Liver (tissue), 3 donors: Measurements from ENCODE around the gene DPH5.

Experiments
- EGR1 ChIP-seq, 2 donors: IDR thresholded peaks; 2 replicates each; pipeline ENCODE4 v1.6.1; 2016 to 2018; ENCODE audit warnings: antibody characterized with exemption in 2 of 2, low read depth in 2 of 2
- GABPA ChIP-seq, 2 donors: IDR thresholded peaks in 1 of 2; conservative IDR thresholded peaks in 1 of 2; 2 replicates each; pipeline ENCODE4 v1.6.1; 2016; ENCODE audit warnings: antibody characterized with exemption in 2 of 2, mild to moderate bottlenecking in 1 of 2, moderate library complexity in 1 of 2
- HNF4G ChIP-seq: IDR thresholded peaks from 2 replicates; pipeline ENCODE4 v1.6.1; 2016; ENCODE audit warnings: antibody characterized with exemption
- RAD21 ChIP-seq, 2 donors: IDR thresholded peaks; 2 replicates each; pipeline ENCODE4 v1.6.1; 2016; ENCODE audit warnings: antibody characterized with exemption in 2 of 2, mild to moderate bottlenecking in 2 of 2
- REST ChIP-seq: IDR thresholded peaks from 2 replicates; pipeline ENCODE4 v1.6.1; 2016; ENCODE audit warnings: antibody characterized with exemption, mild to moderate bottlenecking
- RXRA ChIP-seq, 2 donors: IDR thresholded peaks; 2 replicates each; pipeline ENCODE4 v1.6.1; 2017 to 2018; ENCODE audit warnings: antibody characterized with exemption in 2 of 2, mild to moderate bottlenecking in 1 of 2
- SP1 ChIP-seq: IDR thresholded peaks from 2 replicates; pipeline ENCODE4 v1.6.1; 2018; ENCODE audit warnings: antibody characterized with exemption, mild to moderate bottlenecking
- TAF1 ChIP-seq: conservative IDR thresholded peaks from 2 replicates; pipeline ENCODE4 v1.6.1; 2016; ENCODE audit warnings: antibody characterized with exemption, mild to moderate bottlenecking
- YY1 ChIP-seq: IDR thresholded peaks from 2 replicates; pipeline ENCODE4 v1.6.1; 2016; ENCODE audit warnings: antibody characterized with exemption, mild to moderate bottlenecking
- TF ChIP-seq, protein P1 (sequence below): fragments of 150-350 bp; IDR thresholded peaks from 2 replicates; pipeline ENCODE4 v1.5.1; 2017; ENCODE audit warnings: improper control_type of control experiment, low read depth, low read length; ENCODE audit not compliant: missing input control
- TF ChIP-seq, protein P2 (sequence below): IDR thresholded peaks from 2 replicates; pipeline ENCODE4 v1.6.1; 2016; ENCODE audit warnings: antibody characterized with exemption
- TF ChIP-seq, protein P3 (sequence below): IDR thresholded peaks from 2 replicates; pipeline ENCODE4 v1.6.1; 2016; ENCODE audit warnings: antibody characterized with exemption
- donor health status: healthy.
- donor health status: healthy.

DNA sequence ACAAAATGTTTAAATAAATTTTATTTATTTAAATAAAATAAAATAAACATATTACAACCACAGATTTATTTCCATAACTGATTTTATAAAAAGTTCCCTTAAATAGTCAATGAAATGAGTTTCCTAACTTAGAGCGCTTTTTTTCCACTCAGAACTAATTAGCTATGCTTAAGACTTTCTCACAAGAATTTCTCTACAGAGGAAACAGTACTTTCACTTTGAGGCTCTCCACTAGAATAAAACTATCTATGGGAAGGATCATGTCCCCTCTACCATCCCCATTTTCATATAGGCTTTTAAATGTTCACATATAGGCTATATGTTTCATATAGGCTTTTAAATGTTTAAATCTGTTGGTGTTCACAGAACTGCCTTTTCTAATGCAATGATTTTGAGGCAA lies 40.0 kb upstream of the DPH5 start:
- TF ChIP-seq, protein P1, sequence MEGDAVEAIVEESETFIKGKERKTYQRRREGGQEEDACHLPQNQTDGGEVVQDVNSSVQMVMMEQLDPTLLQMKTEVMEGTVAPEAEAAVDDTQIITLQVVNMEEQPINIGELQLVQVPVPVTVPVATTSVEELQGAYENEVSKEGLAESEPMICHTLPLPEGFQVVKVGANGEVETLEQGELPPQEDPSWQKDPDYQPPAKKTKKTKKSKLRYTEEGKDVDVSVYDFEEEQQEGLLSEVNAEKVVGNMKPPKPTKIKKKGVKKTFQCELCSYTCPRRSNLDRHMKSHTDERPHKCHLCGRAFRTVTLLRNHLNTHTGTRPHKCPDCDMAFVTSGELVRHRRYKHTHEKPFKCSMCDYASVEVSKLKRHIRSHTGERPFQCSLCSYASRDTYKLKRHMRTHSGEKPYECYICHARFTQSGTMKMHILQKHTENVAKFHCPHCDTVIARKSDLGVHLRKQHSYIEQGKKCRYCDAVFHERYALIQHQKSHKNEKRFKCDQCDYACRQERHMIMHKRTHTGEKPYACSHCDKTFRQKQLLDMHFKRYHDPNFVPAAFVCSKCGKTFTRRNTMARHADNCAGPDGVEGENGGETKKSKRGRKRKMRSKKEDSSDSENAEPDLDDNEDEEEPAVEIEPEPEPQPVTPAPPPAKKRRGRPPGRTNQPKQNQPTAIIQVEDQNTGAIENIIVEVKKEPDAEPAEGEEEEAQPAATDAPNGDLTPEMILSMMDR, result no peak
- TF ChIP-seq RAD21 (IDR thresholded peaks at IDR 0.05) (no peak), REST (no peak), TAF1 (no peak), SP1 (no peak), EGR1 (IDR thresholded peaks at IDR 0.05; ENCODE audit: low read depth in 2 of 2) (no peak), GABPA (IDR thresholded peaks at IDR 0.05 in 1 of 2, conservative IDR thresholded peaks at IDR 0.05 in 1 of 2) (no peak), YY1 (no peak), RXRA (IDR thresholded peaks at IDR 0.05) (no peak), HNF4G (no peak)
- TF ChIP-seq, protein P2, sequence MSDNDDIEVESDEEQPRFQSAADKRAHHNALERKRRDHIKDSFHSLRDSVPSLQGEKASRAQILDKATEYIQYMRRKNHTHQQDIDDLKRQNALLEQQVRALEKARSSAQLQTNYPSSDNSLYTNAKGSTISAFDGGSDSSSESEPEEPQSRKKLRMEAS, result no peak
- TF ChIP-seq, protein P3, sequence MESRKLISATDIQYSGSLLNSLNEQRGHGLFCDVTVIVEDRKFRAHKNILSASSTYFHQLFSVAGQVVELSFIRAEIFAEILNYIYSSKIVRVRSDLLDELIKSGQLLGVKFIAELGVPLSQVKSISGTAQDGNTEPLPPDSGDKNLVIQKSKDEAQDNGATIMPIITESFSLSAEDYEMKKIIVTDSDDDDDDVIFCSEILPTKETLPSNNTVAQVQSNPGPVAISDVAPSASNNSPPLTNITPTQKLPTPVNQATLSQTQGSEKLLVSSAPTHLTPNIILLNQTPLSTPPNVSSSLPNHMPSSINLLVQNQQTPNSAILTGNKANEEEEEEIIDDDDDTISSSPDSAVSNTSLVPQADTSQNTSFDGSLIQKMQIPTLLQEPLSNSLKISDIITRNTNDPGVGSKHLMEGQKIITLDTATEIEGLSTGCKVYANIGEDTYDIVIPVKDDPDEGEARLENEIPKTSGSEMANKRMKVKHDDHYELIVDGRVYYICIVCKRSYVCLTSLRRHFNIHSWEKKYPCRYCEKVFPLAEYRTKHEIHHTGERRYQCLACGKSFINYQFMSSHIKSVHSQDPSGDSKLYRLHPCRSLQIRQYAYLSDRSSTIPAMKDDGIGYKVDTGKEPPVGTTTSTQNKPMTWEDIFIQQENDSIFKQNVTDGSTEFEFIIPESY, result no peak
